ENCODE results near the gene SCFD2.
"Not testable (repeated sequence)": the region's sequence is repeated elsewhere in the genome, so short reads cannot be mapped to it uniquely, and the experiment has no call there.

SCFD2 gene

DNA sequence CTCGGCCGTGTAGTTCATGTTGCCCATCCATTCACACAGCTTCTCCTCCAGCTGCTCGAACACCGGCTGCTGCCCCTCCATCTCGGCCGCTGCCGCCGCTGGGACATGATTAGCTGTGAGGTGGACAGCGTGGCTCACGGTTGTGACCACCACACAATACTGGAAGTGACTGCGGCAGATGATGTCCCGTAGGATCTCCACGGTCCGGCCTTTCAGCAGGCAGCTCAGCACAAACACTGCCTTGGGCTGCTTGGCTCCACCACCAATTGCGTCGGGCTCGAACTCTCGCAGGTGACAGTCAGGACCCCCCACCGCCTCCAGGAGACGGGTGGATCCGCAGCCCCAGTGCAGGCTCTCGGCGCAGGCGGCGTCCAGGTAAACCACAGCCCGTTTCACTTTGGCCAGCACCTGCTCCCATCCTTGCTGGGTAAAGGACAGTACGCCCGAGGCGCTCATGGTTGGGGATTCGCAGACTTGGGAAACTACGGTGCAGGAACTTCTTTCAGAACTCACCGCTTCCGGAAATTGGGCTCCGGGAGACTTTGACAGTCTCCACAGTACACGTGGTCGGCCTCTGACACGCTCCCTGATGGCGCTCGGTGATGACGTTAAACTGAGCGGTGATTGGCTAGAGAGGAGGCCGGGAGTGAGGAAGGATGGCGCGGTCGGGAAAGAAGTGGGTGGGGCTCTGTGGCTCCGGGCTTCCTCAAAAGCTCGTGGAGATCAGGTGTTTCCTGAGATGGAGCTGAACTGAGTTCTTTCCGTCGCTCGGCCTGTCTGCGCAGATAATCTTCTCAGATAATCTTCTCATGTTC is at the start of gene SCFD2:
Gene SCFD2, minus strand, starts transcription at position 576 of the 815 bp plus-strand sequence.
- DNase-seq: peak; percentile 98

- DNase-seq: not testable (repeated sequence)
These were observed 43.6 kb upstream of the SCFD2 start for GRCh38 chr4:53409479-53409878.

GRCh38 chr4:53380221-53380620 is 14.4 kb upstream of the SCFD2 start:
- DNase-seq: no peak

GRCh38 chr4:53378171-53378482 is 12.3 kb upstream of the SCFD2 start:
- DNase-seq: no peak

GRCh38 chr4:53377319-53378170 is 11.7 kb upstream of the SCFD2 start, which contains the start of gene FIP1L1:
Gene FIP1L1 (plus strand): TSS chr4:53377641. CDS start chr4:53377839, 198 bp downstream.
- peak; percentile 96 for DNase-seq

GRCh38 chr4:53376900-53377299 is 11.0 kb upstream of the SCFD2 start:
- DNase-seq: peak; percentile 50

GRCh38 chr4:53374777-53375258 is 9.0 kb upstream of the SCFD2 start:
- DNase-seq: no peak

- no peak for DNase-seq
These were observed 6.1 kb upstream of the SCFD2 start for GRCh38 chr4:53371843-53372521.

DNA sequence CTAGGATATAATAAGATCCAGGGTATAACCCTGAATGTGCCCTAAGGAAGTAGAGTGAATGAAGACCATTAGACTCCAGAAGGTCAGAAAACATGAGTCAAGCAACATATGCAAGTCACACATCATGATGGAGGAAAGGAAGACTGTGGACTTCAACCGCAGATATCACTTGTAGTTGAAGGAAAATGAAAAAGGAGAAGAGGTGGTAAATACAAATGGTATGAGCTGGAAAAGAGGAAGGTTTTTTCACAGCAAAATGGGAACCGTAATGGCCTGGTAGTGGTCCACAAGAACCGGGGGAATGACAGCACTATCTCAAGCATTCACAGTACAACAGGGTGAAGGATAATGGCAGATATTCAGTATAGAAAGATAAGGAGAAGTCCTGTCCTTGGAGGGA is 5.2 kb upstream of the SCFD2 start:
- DNase-seq: peak; percentile 17

DNA sequence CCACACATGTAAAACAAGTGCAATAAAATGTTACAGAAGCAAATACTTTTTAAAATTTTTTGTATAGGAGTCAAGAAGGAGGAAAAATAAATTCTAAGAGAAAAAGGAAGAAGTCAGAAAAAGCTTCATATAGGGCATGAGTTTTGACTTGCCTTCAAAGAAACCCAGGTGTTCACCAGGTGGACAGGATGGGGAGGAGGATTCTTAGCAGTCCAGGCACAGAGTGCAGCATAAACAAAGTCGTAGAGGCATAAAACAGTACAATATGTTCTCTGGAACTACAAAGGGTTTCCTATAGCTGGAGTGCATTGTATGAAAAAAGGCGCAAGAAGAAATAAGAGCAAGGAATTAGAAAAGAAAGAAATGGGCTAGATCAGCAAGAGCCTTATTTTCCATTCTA is 1.9 kb upstream of the SCFD2 start:
- no peak for DNase-seq

DNA sequence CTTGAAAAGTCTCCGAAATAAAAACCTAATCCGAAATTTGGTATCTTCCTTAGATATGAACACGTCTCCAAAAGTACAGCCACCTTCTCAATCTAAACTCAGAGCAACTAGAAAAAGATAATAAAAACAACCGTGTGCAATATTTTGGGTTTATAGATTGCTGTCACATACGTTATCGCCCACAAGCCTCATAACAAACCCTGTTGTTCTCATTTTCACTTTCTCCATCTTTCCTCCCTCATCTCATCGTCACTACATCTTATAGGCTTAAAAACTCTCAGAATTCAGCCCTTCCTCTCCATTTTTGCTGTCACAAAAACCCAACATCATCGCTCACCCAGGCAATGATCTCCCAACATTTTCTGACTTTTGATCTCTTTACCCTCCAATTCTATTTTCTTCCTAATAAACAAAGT is 448 bp upstream of the SCFD2 start:
- no peak for DNase-seq

- peak; percentile 41 for DNase-seq
These were observed 758 bp downstream of the SCFD2 start for GRCh38 chr4:53365121-53365485.

- DNase-seq: no peak
These were observed 1.2 kb downstream of the SCFD2 start for GRCh38 chr4:53364624-53365023.

DNA sequence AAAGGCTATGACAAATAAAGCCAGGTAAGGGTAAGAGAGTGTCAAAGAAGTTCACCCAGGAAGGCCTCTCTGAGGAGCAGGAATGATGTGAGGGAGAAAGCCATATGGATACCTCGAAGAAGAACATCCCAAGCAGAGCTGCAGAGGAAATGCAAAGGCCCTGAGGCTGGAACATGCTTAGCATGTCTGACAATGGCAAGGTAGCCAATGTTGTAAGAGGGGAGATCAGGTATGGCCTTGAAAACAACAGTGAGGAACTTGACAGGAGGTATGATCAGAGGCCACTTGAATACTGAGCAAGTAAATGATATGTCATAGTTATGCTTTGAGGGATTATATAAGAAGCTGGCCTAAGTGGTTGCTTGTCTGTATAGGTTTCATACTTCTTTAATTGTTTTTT is 3.8 kb downstream of the SCFD2 start:
- no peak for DNase-seq

- no peak for DNase-seq
These were observed 4.4 kb downstream of the SCFD2 start for GRCh38 chr4:53361451-53361850.

GRCh38 chr4:53355930-53356521 is 9.8 kb downstream of the SCFD2 start:
- DNase-seq: no peak

DNA sequence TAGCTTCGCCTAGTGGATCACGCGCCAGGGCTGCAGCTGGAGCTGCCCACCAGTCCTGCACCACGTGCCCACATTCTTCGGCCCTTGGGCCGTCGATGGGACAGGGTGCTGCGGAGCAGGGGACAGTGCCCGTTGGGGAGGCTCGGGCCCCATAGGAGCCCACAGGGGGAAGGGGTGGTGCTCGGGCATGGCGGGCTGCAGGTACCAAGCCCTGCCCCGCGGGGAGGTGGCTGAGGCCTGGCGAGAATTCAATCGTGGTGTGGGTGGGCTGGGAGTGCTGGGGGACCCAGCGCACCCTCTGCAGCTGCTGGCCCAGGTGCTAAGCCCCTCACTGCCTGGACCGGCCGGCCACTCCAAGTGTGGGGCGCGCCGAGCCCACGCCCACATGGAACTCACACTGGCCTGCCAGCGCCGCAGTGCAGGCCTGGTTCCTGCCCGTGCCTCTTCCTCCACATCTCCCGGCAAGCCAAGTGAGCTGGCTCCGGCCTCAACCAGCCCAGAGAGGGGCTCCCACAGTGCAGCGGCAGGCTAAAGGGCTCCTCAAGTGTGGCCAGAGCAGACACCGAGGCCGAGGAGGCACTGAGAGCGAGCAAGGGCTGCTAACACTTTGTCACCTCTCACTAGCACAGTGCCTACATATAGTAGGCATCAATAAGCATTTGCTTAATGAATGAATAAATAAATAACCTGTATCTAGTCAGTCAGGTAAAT is 11.7 kb downstream of the SCFD2 start:
- no peak for DNase-seq

DNA sequence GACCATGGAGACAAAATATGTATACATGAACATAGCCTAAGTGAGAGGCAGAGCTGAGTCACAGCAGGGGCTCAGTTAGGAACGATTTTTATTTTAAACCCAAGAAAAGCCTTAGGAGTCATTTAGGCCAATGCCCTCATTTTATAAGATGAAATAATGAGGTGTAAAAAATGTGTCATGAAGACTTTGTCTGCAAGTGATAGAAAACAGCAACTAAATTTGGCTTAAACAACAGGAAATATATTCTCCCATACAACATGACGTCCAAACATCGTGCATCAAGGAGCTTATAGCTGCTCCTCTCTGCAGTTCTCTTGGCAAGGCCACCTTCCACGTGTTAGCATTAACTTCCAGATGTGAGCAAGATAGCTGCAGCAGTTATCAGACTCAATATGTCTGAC is 16.8 kb downstream of the SCFD2 start:
- DNase-seq: no peak

DNA sequence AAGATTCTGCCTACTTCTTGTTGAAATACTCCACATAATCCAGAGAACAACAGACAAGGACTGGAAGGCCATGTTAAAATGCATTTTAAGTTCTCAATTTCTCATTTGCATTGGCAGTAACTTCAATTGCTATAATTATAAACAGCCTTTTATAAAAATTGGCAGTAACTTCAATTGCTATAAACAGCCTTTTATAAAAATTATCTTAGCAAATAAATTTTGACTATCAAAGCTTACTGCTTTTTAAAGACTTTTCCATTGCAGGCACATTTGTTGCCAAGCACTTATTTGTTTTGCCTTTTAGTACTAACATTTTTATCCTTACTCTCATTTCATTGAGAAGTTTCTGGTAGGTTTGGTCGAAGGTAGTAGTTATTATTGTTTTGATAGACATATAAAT is 17.8 kb downstream of the SCFD2 start:
- DNase-seq: no peak

- DNase-seq: no peak
These were observed 18.7 kb downstream of the SCFD2 start for GRCh38 chr4:53346920-53347852.

DNA sequence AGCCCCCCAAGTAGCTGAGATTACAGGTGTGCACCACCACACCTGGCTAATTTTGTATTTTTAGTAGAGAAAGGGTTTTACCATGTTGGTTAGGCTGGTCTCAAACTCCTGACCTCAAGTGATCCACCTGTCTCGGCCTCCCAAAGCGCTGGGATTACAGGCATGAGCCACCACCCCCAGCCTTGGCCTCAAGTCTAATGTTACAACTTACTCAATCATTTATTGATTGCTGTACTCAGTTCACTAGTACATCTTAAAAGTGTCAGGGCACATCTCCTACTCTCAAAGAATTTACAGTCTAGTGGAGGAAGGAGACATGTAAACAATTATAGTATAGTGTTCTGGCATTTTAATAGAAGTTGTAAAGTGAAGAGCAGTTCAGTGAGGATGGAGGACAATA is 19.5 kb downstream of the SCFD2 start:
- not testable (repeated sequence) for DNase-seq
